Mesenchymal stem cell (in vitro differentiated cells and primary cell): Measurements from ENCODE around the gene CREBRF. TPM values are rescaled to one million over a fixed set of nuclear protein-coding genes. Genes with fewer than 3 reads are reported as not detected.
A peak's percentile ranks its signal among the peaks of the same experiment; 100 is the strongest.

Experiments
- DNase-seq: peaks from one replicate; pipeline ENCODE4 v3.0.0-alpha.2; 2013
- H2AFZ ChIP-seq: one replicate; pipeline ENCODE4 v1.6.1; 2013; ENCODE audit warnings: low read depth, mild to moderate bottlenecking, control low read depth, inconsistent platforms, low read length, moderate library complexity
- H2AK5ac ChIP-seq: 2 replicates; pipeline ENCODE4 v1.6.1; 2013; ENCODE audit warnings: low read length, moderate library complexity, mild to moderate bottlenecking, inconsistent platforms; ENCODE audit not compliant: severe bottlenecking
- H2BK120ac ChIP-seq: one replicate; pipeline ENCODE4 v1.6.1; 2013; ENCODE audit warnings: low read depth, mild to moderate bottlenecking, inconsistent platforms, low read length, moderate library complexity
- H2BK12ac ChIP-seq, 2 experiments: one replicate each; pipeline ENCODE4 v1.6.1; 2013; ENCODE audit warnings: inconsistent platforms in 2 of 2, low read length in 2 of 2, mild to moderate bottlenecking in 2 of 2, moderate library complexity in 2 of 2, control low read depth in 1 of 2
- H2BK15ac ChIP-seq: one replicate; pipeline ENCODE4 v1.6.1; 2013; ENCODE audit warnings: mild to moderate bottlenecking, low read depth, inconsistent platforms; ENCODE audit not compliant: poor library complexity, severe bottlenecking
- H2BK5ac ChIP-seq: 2 replicates; pipeline ENCODE4 v1.6.1; 2013; ENCODE audit warnings: low read depth, mild to moderate bottlenecking, low read length, control low read depth, inconsistent platforms; ENCODE audit not compliant: poor library complexity, severe bottlenecking
- H3K14ac ChIP-seq, 2 experiments: one replicate each; pipeline ENCODE4 v1.6.1; 2013; ENCODE audit warnings: inconsistent platforms in 2 of 2, low read length in 2 of 2, control low read depth in 1 of 2, mild to moderate bottlenecking in 1 of 2, moderate library complexity in 1 of 2
- H3K18ac ChIP-seq, 2 experiments: one replicate each; pipeline ENCODE4 v1.6.1; 2013; ENCODE audit warnings: inconsistent platforms in 2 of 2, low read length in 2 of 2, control low read depth in 1 of 2, low read depth in 1 of 2, mild to moderate bottlenecking in 1 of 2
- H3K23ac ChIP-seq, 2 experiments: one replicate each; pipeline ENCODE4 v1.6.1; 2013; ENCODE audit warnings: inconsistent platforms in 2 of 2, low read length in 2 of 2, mild to moderate bottlenecking in 2 of 2, moderate library complexity in 2 of 2, control low read depth in 1 of 2
- H3K27ac ChIP-seq: 2 replicates; pipeline ENCODE4 v1.5.1; 2013; ENCODE audit warnings: mild to moderate bottlenecking, moderate library complexity, low read length, control low read depth, inconsistent platforms; ENCODE audit not compliant: poor library complexity, severe bottlenecking
- H3K27me3 ChIP-seq, 2 experiments: 2 replicates each; pipeline versions ENCODE4 v1.6.1 to v1.7.0; 2013; ENCODE audit warnings: low read length in 2 of 2, mild to moderate bottlenecking in 2 of 2, moderate library complexity in 2 of 2, control low read depth in 1 of 2, inconsistent platforms in 1 of 2; ENCODE audit not compliant: control insufficient read depth in 1 of 2, insufficient read depth in 1 of 2
- H3K36me3 ChIP-seq, 2 experiments: 2 replicates each; pipeline versions ENCODE4 v1.6.1 to v1.7.0; 2013; ENCODE audit warnings: low read length in 2 of 2, control low read depth in 1 of 2, inconsistent platforms in 1 of 2, low read depth in 1 of 2, mild to moderate bottlenecking in 1 of 2; ENCODE audit not compliant: insufficient read depth in 2 of 2, control insufficient read depth in 1 of 2
- H3K4ac ChIP-seq, 2 experiments: one replicate each; pipeline ENCODE4 v1.6.1; 2013; ENCODE audit warnings: inconsistent platforms in 2 of 2, low read length in 2 of 2, mild to moderate bottlenecking in 2 of 2, moderate library complexity in 2 of 2, control low read depth in 1 of 2, low read depth in 1 of 2
- H3K4me1 ChIP-seq: 2 replicates; pipeline ENCODE4 v1.6.1; 2013; ENCODE audit warnings: low read depth, low read length, control low read depth; ENCODE audit not compliant: control insufficient read depth, insufficient read depth
- H3K4me2 ChIP-seq: 2 replicates; pipeline ENCODE4 v1.6.1; 2013; ENCODE audit warnings: low read length, mild to moderate bottlenecking, inconsistent platforms; ENCODE audit not compliant: poor library complexity, severe bottlenecking
- H3K4me3 ChIP-seq, 2 experiments: 2 replicates each; pipeline versions ENCODE4 v1.5.1 to v1.7.0; 2013; ENCODE audit warnings: low read length in 2 of 2, mild to moderate bottlenecking in 2 of 2, control low read depth in 1 of 2, low read depth in 1 of 2; ENCODE audit not compliant: insufficient read depth in 1 of 2
- H3K79me1 ChIP-seq: replicated peaks from 2 replicates; pipeline ENCODE4 v1.6.1; 2013; ENCODE audit warnings: mild to moderate bottlenecking, control low read depth, low read length, inconsistent platforms; ENCODE audit not compliant: poor library complexity, severe bottlenecking
- H3K9ac ChIP-seq: 2 replicates; pipeline ENCODE4 v1.7.0; 2013; ENCODE audit warnings: mild to moderate bottlenecking, low read length, moderate library complexity
- H3K9me3 ChIP-seq: 2 replicates; pipeline ENCODE4 v1.7.0; 2013; ENCODE audit warnings: mild to moderate bottlenecking, low read length; ENCODE audit not compliant: control insufficient read depth
- H4K8ac ChIP-seq: one replicate; pipeline ENCODE4 v1.6.1; 2013; ENCODE audit warnings: inconsistent platforms, mild to moderate bottlenecking, low read length, moderate library complexity
- H4K91ac ChIP-seq: one replicate; pipeline ENCODE4 v1.6.1; 2013; ENCODE audit warnings: mild to moderate bottlenecking, low read length, inconsistent platforms
- WGBS: methylation state at CpG from one replicate; pipeline ENCODE4 v1.1.7; 2013; ENCODE audit warnings: mixed read lengths; 5-methylcytosine and 5-hydroxymethylcytosine counted together
- small RNA-seq: library from polyadenylated mRNA; stranded (forward); fragments of <200 nt; extraction: miRNeasy Mini kit (QIAGEN cat#:217004); gene quantifications from one replicate; pipeline ENCODE3, GENCODE V24; 2013; ENCODE audit warnings: low read depth

CREBRF gene

DNA sequence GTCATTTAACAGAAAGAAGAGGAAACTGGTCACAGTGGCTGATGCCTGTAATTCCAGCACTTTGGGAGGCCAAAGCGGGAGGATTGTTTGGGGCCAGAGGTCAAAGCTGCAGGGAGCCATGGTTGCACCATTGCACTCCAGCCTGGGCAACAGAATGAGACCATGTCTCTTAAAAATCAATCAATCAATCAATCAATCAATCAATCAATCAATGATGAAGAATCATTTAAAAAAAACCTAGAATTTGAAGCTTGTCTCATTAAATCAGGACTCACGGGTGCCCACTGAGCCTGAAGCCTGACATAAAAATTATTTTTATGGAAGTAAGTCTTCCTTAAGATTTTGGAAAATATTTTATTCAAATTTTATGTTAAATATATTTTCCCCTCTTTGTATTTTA lies 132.1 kb downstream of the CREBRF start:
- no peak overlapping the region for H3K4ac ChIP-seq
- H3K79me1 ChIP-seq: no peaks in the 10 kb centered on the region
- no peaks in the 10 kb centered on the region for H3K9me3 ChIP-seq
- no peak overlapping the region for H3K4me3 ChIP-seq
- no peak overlapping the region for H2BK5ac ChIP-seq
- WGBS: 94% methylated on average over 1 of the region's 2 CpGs
- H4K91ac ChIP-seq: no peak overlapping the region
- no peak overlapping the region for H3K27ac ChIP-seq
- H3K36me3 ChIP-seq: no peaks in the 10 kb centered on the region
- DNase-seq: no peak
- H3K14ac ChIP-seq: no peak overlapping the region
- no peak overlapping the region for H3K4me2 ChIP-seq
- no peak overlapping the region for H3K23ac ChIP-seq
- peaks cover 9 to 38% of the 10 kb centered on the region in 2 experiments for H3K27me3 ChIP-seq
- H2AFZ ChIP-seq: no peak overlapping the region
- H2BK12ac ChIP-seq: no peak overlapping the region
- no peaks in the 10 kb centered on the region for H3K4me1 ChIP-seq
- H2AK5ac ChIP-seq: no peak overlapping the region
- H2BK15ac ChIP-seq: no peak overlapping the region
- H4K8ac ChIP-seq: no peak overlapping the region
- H3K18ac ChIP-seq: no peak overlapping the region
- H3K9ac ChIP-seq: no peak overlapping the region
- no peak overlapping the region for H2BK120ac ChIP-seq

Small RNA genes within 50 kb of the gene (small RNA-seq; reads per million reads assigned to genes)
- gene RF00019 (not detected), gene SNORA74B (35.4 reads per million, percentile 89 among the genes with 10 or more reads in this experiment)
